KBM-7 (cell line): ENCODE measurements around the gene HTR7.
"Not testable (repeated sequence)": the region's sequence is repeated elsewhere in the genome, so short reads cannot be mapped to it uniquely, and the experiment has no call there.

Experiments
- DNase-seq: peaks from one replicate; pipeline ENCODE4 v3.0.0-alpha.2; 2015
- in situ Hi-C: fragments of 300-500 bp; cut with MboI; formaldehyde crosslinking; loops from 2 replicates; pipeline ENCODE4 v1.14.3; 2020; ENCODE audit warnings: low sequenced_read_pairs, low pct_unique_long_range_greater_than_20kb, mixed read lengths

The HTR7 gene

GRCh38 chr10:90857635-90858460 lies at the start of gene HTR7:
TSS of gene HTR7 (minus strand) at chr10:90858039. CDS start at chr10:90857671, 368 bp downstream.
- in situ Hi-C loops: loop anchor here (25.0 kb wide), 1 partner anchor 1071 kb away; no protein-coding TSS in a partner anchor
- peak; percentile 62 for DNase-seq

- in situ Hi-C loops: no loop called here
- DNase-seq: no peak
Observed at GRCh38 chr10:90906596-90906995, 48.8 kb upstream of the HTR7 start.

GRCh38 chr10:90905925-90906324 lies 48.1 kb upstream of the HTR7 start:
- no peak for DNase-seq
- in situ Hi-C loops: no loop called here

GRCh38 chr10:90896916-90897315 lies 39.1 kb upstream of the HTR7 start:
- in situ Hi-C loops, DNase-seq: not testable (repeated sequence)

GRCh38 chr10:90893190-90893589 lies 35.4 kb upstream of the HTR7 start:
- DNase-seq: no peak
- in situ Hi-C loops: no loop called here

GRCh38 chr10:90890347-90890746 lies 32.5 kb upstream of the HTR7 start:
- DNase-seq: no peak
- in situ Hi-C loops: no loop called here

GRCh38 chr10:90889636-90890035 lies 31.8 kb upstream of the HTR7 start:
- DNase-seq: no peak
- in situ Hi-C loops: no loop called here

GRCh38 chr10:90888387-90888786 lies 30.5 kb upstream of the HTR7 start:
- in situ Hi-C loops: no loop called here
- DNase-seq: no peak

GRCh38 chr10:90887555-90887954 lies 29.7 kb upstream of the HTR7 start:
- no peak for DNase-seq
- in situ Hi-C loops: no loop called here

- in situ Hi-C loops: no loop called here
Observed at GRCh38 chr10:90885176-90885575, 27.3 kb upstream of the HTR7 start.

GRCh38 chr10:90884431-90884830 lies 26.6 kb upstream of the HTR7 start:
- DNase-seq: no peak
- in situ Hi-C loops: no loop called here

More at GRCh38 chr10:90885176-90885575, 27.3 kb upstream of the HTR7 start:
- no peak for DNase-seq

GRCh38 chr10:90880059-90880719 lies 22.4 kb upstream of the HTR7 start:
- DNase-seq: peak; percentile 70
- in situ Hi-C loops: not testable (repeated sequence)

GRCh38 chr10:90879062-90879461 lies 21.2 kb upstream of the HTR7 start:
- no peak for DNase-seq
- in situ Hi-C loops: no loop called here

- DNase-seq: no peak
- in situ Hi-C loops: loop anchor here (25.0 kb wide), 1 partner anchor 1085 kb away; no protein-coding TSS in a partner anchor
Observed at GRCh38 chr10:90872648-90873020, 14.8 kb upstream of the HTR7 start.

- peak; percentile 80 for DNase-seq
- in situ Hi-C loops: loop anchor here (25.0 kb wide), 1 partner anchor 1085 kb away; no protein-coding TSS in a partner anchor
Observed at GRCh38 chr10:90871766-90872647, 14.2 kb upstream of the HTR7 start, which contains the start of gene RPP30. TSS of gene RPP30 (plus strand) at chr10:90871974. CDS start at chr10:90871987, 13 bp downstream.

- DNase-seq: peak; percentile 77
- in situ Hi-C loops: loop anchor here (25.0 kb wide), 1 partner anchor 1084 kb away; no protein-coding TSS in a partner anchor
Observed at GRCh38 chr10:90871279-90871765, 13.5 kb upstream of the HTR7 start.

- no peak for DNase-seq
- in situ Hi-C loops: loop anchor here (25.0 kb wide), 1 partner anchor 1079 kb away; no protein-coding TSS in a partner anchor
Observed at GRCh38 chr10:90866050-90866598, 8.3 kb upstream of the HTR7 start.

GRCh38 chr10:90865401-90865800 lies 7.6 kb upstream of the HTR7 start:
- in situ Hi-C loops: loop anchor here (25.0 kb wide), 1 partner anchor 1078 kb away; no protein-coding TSS in a partner anchor
- peak; percentile 51 for DNase-seq
